Body of pancreas (tissue), 4 donors: ENCODE data around the gene ELK4. TPM values are rescaled to one million over a fixed set of nuclear protein-coding genes. Genes with fewer than 3 reads are reported as not detected.
A peak's percentile ranks its signal among the peaks of the same experiment; 100 is the strongest.

ENCODE experiments used
- ATAC-seq: fragments of 150-250 bp; one replicate; pipeline ENCODE4 v1.9.1; 2016
- DNase-seq, 4 donors: peaks; one replicate each; pipeline ENCODE4 v3.0.0-alpha.2; 2019
- H3K27ac ChIP-seq, 4 donors: fragments of 200-600 bp; sonication (generic); 1 replicate in 3 of 4; 2 replicates in 1 of 4; pipeline versions ENCODE4 v1.5.1 to v1.6.1; 2016 to 2019; ENCODE audit warnings: mild to moderate bottlenecking in 1 of 4, mixed read lengths in 1 of 4, moderate library complexity in 1 of 4
- H3K27me3 ChIP-seq, 2 donors: fragments of 200-600 bp; sonication (generic); one replicate each; pipeline ENCODE4 v1.6.0; 2016; ENCODE audit warnings: mild to moderate bottlenecking in 1 of 2
- H3K36me3 ChIP-seq, 2 donors: fragments of 200-600 bp; sonication (generic); replicated peaks in 1 of 2; 2 replicates each; pipeline ENCODE4 v1.5.1; 2016; ENCODE audit warnings: low read depth in 2 of 2; ENCODE audit not compliant: insufficient read depth in 1 of 2
- H3K4me1 ChIP-seq: fragments of 200-600 bp; sonication (generic); one replicate; pipeline ENCODE4 v1.6.0; 2016
- H3K4me3 ChIP-seq, 2 donors: fragments of 200-600 bp; sonication (generic); 1 replicate in 1 of 2; 2 replicates in 1 of 2; pipeline ENCODE4 v1.5.1; 2016 to 2019
- H3K9me3 ChIP-seq, 3 donors: fragments of 200-600 bp; sonication (generic); 1 replicate in 2 of 3; 2 replicates in 1 of 3; pipeline ENCODE4 v1.5.1; 2016
- CTCF ChIP-seq, 7 experiments: fragments of 450-650 bp in 4 of 7; fragments of 200-600 bp in 3 of 7; sonication (generic) in 3 of 7; IDR thresholded peaks; one replicate each; pipeline ENCODE4 v1.5.1; 2016 to 2019; ENCODE audit warnings: antibody characterized with exemption in 7 of 7
- POLR2A ChIP-seq, 3 donors: fragments of 450-650 bp; IDR thresholded peaks; one replicate each; pipeline ENCODE4 v1.6.1; 2016; ENCODE audit warnings: antibody characterized with exemption in 3 of 3, mild to moderate bottlenecking in 2 of 3
- WGBS, 2 donors: methylation state at CpG; one replicate each; pipeline ENCODE4 v1.1.5; 2017; 5-methylcytosine and 5-hydroxymethylcytosine counted together
- intact Hi-C: fragments of 100-400 bp; cut with DNase I; formaldehyde crosslinking; loops from one replicate; pipeline ENCODE4 v1.15.1; 2023
- total RNA-seq, 2 donors: library from RNA; depleted of rRNA; stranded (reverse); fragments of >200 nt; gene quantifications; one replicate each; pipeline ENCODE4 v1.1.0, GENCODE V29; 2016

The ELK4 gene
- total RNA-seq, 2 donors from 2014 or later: 16.6 to 17.8 TPM

- Histone ChIP-seq H3K4me3 (no peak overlapping the region), H3K27me3 (no peaks in the 10 kb centered on the region), H3K9me3 (no peaks in the 10 kb centered on the region), H3K4me1 (peaks cover 32% of the 10 kb centered on the region), H3K36me3 (peaks cover 0 to 7% of the 10 kb centered on the region in 2 donors), H3K27ac (peak overlapping the region in 3 of 4 donors; percentile 4 to 59 (median 7))
- 63 to 72% methylated on average over 2 of the region's 2 CpGs for WGBS, 2 donors
- DNase-seq (no peak), ATAC-seq (no peak)
- intact Hi-C loops: no loop called here
- no peak for TF ChIP-seq CTCF (IDR thresholded peaks at IDR 0.05)
- TF ChIP-seq POLR2A (IDR thresholded peaks at IDR 0.05): no peak
Observed at GRCh38 chr1:205610036-205610435, 21.8 kb downstream of the ELK4 start.

GRCh38 chr1:205604825-205605505 lies 26.8 kb downstream of the ELK4 start:
- WGBS, 2 donors: 74 to 77% methylated on average over 5 of the region's 5 CpGs

GRCh38 chr1:205604059-205604458 lies 27.8 kb downstream of the ELK4 start:
- ATAC-seq (no peak), DNase-seq (no peak)
- Histone ChIP-seq H3K4me1 (peaks cover 27% of the 10 kb centered on the region), H3K27ac (no peak overlapping the region), H3K36me3 (no peaks in the 10 kb centered on the region), H3K27me3 (no peaks in the 10 kb centered on the region), H3K9me3 (no peaks in the 10 kb centered on the region), H3K4me3 (no peak overlapping the region)
- TF ChIP-seq CTCF (IDR thresholded peaks at IDR 0.05) (no peak), POLR2A (IDR thresholded peaks at IDR 0.05) (no peak)
- intact Hi-C loops: no loop called here
- 88 to 94% methylated on average over 5 of the region's 5 CpGs for WGBS, 2 donors

More at GRCh38 chr1:205604825-205605505, 26.8 kb downstream of the ELK4 start:
- H3K27ac ChIP-seq: no peak overlapping the region
- DNase-seq (no peak), ATAC-seq (no peak)
- no peaks in the 10 kb centered on the region for H3K27me3 ChIP-seq
- H3K9me3 ChIP-seq: no peaks in the 10 kb centered on the region
- intact Hi-C loops: no loop called here
- H3K4me1 ChIP-seq: peaks cover 31% of the 10 kb centered on the region
- no peaks in the 10 kb centered on the region for H3K36me3 ChIP-seq
- no peak overlapping the region for H3K4me3 ChIP-seq
- no peak for TF ChIP-seq CTCF (IDR thresholded peaks at IDR 0.05)
- no peak for TF ChIP-seq POLR2A (IDR thresholded peaks at IDR 0.05)

GRCh38 chr1:205601205-205601604 lies 30.6 kb downstream of the ELK4 start:
- Histone ChIP-seq H3K36me3 (no peaks in the 10 kb centered on the region), H3K4me3 (no peak overlapping the region), H3K27ac (peak overlapping the region in 1 of 4 donors; percentile 63), H3K27me3 (no peaks in the 10 kb centered on the region), H3K4me1 (peaks cover 27% of the 10 kb centered on the region), H3K9me3 (no peaks in the 10 kb centered on the region)
- peak; percentile 65 for ATAC-seq
- TF ChIP-seq POLR2A (IDR thresholded peaks at IDR 0.05): no peak
- no peak for TF ChIP-seq CTCF (IDR thresholded peaks at IDR 0.05)
- DNase-seq: peak in 2 of 4 donors; percentile 28 to 54
- intact Hi-C loops: no loop called here
- WGBS, 2 donors: 35 to 45% methylated on average over 4 of the region's 4 CpGs

- no peak for TF ChIP-seq POLR2A (IDR thresholded peaks at IDR 0.05)
- H3K9me3 ChIP-seq: no peaks in the 10 kb centered on the region
- 55 to 75% methylated on average over 1 of the region's 1 CpG for WGBS, 2 donors
- H3K36me3 ChIP-seq: no peaks in the 10 kb centered on the region
- H3K4me1 ChIP-seq: peaks cover 27% of the 10 kb centered on the region
- ATAC-seq (no peak), DNase-seq (no peak)
- H3K4me3 ChIP-seq: no peak overlapping the region
- peak overlapping the region in 3 of 4 donors; percentile 5 to 21 (median 11) for H3K27ac ChIP-seq
- no peaks in the 10 kb centered on the region for H3K27me3 ChIP-seq
- intact Hi-C loops: no loop called here
Observed at GRCh38 chr1:205600085-205600484, 31.7 kb downstream of the ELK4 start.
